Stimulated activated CD4-positive, alpha-beta T cell treated with anti-CD3 and anti-CD28 coated beads, Interleukin-15, amount 100 ng/mL, for 48 hours (primary cell): ENCODE data around the gene H2AZ2.
"Not testable (repeated sequence)": the region's sequence is repeated elsewhere in the genome, so short reads cannot be mapped to it uniquely, and the experiment has no call there.

ENCODE experiments used
- DNase-seq, 2 donors: peaks; one replicate each; pipeline ENCODE4 v3.0.0-alpha.2; 2020; ENCODE audit warnings: low read depth in 2 of 2

The H2AZ2 gene

DNA sequence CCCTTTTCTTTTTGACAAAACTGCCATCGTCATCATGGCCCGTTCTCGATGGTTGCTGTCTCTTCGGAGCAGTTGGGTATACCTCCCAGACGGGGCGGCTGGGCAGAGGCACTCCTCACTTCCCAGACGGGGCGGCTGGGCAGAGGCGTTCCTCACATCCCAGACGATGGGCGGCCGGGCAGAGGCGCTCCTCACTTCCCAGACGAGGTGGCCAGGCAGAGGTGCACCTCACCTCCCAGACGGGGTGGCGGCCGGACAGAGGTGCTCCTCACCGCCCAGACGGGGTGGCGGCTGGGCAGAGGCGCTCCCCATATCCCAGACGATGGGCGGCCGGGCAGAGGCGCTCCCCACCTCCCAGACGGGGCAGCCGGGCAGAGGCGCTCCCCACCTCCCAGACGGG is 22.9 kb upstream of the H2AZ2 start:
- not testable (repeated sequence) for DNase-seq

- DNase-seq: not testable (repeated sequence)
Observed at GRCh38 chr7:44870336-44870735, 22.4 kb upstream of the H2AZ2 start.

- no peak for DNase-seq
Observed at GRCh38 chr7:44867073-44867995, 19.4 kb upstream of the H2AZ2 start.

- DNase-seq: not testable (repeated sequence)
Observed at GRCh38 chr7:44861949-44862348, 14.1 kb upstream of the H2AZ2 start.

- DNase-seq: no peak
Observed at GRCh38 chr7:44858161-44858560, 10.3 kb upstream of the H2AZ2 start.

DNA sequence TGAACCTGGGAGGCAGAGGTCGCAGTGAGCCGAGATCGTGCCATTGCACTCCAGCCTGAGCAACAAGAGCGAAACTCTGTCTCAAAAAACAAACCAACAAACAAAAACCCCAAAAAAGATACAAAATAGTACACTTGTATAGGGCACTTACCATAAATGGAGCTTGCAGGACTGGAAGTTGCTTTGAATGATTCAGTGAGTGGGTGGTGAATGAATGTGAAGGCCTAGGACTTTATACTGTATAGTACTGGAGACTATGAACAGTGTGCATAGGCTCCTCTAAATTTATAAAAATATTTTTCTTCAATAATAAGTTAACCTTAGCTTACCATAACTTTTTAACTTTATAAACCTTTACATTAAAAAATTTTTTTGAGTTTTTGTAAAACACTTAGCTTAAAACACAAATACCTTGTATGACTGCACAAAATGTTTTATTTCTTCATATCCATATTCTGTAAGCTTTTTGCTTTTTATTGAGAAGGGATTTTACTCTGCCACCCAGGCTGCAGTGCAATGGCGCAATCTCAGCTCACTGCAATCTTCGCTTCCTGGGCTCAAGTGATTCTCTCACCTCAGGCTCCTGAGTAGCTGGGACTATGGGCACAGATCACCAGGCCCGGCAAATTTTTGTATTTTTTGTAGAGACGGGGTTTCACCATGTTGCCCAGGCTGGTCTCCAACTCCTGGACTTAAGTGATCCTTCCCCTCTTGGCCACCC is 6.9 kb upstream of the H2AZ2 start:
- no peak for DNase-seq

GRCh38 chr7:44853391-44853790 is 5.5 kb upstream of the H2AZ2 start:
- DNase-seq: peak in 1 of 2 donors; percentile 36

DNA sequence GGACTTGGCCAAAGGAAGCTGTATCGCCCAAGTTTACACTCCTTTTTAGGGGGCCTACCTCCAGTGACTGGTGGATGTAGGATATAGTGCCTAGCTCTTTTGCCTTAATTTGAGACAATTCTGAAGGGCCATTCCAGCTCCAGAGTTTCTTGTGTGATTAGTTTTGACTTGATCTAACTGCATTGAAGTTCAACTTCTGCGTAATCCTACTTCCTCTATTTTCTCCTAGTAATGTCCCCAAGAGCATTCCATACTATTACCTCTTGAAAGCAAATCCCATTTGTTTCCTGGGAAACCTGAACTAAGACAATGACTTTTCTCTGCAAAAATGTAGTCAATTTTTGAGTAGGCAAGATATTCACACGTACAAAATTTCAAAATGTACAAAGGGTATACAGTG is 4.7 kb upstream of the H2AZ2 start:
- DNase-seq: no peak

- no peak for DNase-seq
Observed at GRCh38 chr7:44849885-44850544, 2.1 kb upstream of the H2AZ2 start.

DNA sequence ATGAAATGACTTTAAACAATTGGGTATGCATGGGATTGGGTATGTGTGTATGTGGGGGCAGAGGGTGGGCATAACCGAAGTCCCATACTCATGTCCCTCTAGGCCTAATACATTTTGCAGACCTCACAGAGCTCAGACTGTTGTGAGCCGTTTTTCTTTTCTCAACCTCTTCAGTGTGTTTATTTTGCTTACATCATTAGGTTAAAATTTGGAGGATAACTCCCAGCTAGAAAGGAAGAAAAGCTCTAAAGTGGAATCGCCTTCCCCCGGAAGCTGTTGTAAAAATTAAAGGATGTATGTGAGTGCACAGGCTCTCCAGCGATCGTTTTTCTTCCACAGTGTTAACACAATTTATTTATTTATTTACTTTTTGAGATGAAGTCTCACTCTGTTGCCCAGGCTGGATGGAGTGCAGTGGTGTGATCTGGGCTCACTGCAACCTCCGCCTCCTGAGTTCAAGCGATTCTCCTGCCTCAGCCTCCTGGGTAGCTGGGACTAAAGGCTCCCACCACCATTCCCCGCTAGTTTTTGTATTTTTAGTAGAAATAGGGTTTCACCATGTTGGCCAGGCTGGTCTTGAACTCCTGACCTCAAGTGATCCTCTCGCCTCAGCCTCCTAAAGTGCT is 1.5 kb upstream of the H2AZ2 start:
- DNase-seq: no peak

- peak; percentile 79 to 81 for DNase-seq
Observed at GRCh38 chr7:44847509-44847919, 373 bp downstream of the H2AZ2 start.

- no peak for DNase-seq
Observed at GRCh38 chr7:44846816-44847508, 925 bp downstream of the H2AZ2 start.

GRCh38 chr7:44846390-44846789 is 1.5 kb downstream of the H2AZ2 start:
- not testable (repeated sequence) for DNase-seq

GRCh38 chr7:44845451-44845850 is 2.4 kb downstream of the H2AZ2 start:
- no peak for DNase-seq

DNA sequence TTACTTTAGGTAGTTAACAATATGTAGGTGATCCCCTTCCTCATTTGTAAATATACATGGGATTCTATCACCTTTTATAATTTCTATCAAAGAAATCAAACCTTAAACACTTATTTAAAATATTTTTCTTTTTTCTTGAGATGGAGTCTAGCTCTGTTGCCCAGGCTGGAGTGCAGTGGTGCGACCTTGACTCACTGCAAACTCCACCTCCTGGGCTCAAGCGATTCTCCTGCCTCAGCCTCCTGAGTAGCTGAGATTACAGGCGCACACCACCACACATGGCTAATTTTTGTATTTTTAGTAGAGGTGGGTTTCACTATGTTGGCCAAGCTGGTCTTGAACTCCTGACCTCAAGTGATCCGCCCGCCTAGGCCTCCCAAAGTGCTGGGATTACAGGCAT is 4.4 kb downstream of the H2AZ2 start:
- DNase-seq: not testable (repeated sequence)

- DNase-seq: not testable (repeated sequence)
Observed at GRCh38 chr7:44842675-44843074, 5.2 kb downstream of the H2AZ2 start.

GRCh38 chr7:44838751-44839150 is 9.1 kb downstream of the H2AZ2 start:
- no peak for DNase-seq

DNA sequence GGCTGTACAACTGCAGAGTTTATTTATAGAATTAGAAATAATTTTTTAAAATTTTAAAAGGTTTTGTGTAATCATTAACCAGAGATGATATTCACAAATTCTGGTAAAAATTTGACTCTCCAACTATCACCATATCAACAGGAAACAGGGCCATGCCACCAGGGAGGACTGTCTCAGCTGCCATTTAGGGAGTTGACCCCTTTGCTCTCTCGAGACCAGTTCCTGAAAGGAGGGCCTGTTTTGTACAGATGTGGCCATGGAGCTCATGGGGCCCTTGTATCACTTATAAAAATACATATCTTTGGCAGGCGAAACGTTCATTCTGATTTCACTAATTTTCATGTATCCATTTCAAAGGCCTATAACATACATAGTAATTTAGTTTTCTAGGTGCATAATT is 20.3 kb downstream of the H2AZ2 start:
- DNase-seq: no peak

GRCh38 chr7:44824894-44825526 is 22.9 kb downstream of the H2AZ2 start:
- DNase-seq: no peak

GRCh38 chr7:44823255-44823781 is 24.6 kb downstream of the H2AZ2 start:
- DNase-seq: no peak

DNA sequence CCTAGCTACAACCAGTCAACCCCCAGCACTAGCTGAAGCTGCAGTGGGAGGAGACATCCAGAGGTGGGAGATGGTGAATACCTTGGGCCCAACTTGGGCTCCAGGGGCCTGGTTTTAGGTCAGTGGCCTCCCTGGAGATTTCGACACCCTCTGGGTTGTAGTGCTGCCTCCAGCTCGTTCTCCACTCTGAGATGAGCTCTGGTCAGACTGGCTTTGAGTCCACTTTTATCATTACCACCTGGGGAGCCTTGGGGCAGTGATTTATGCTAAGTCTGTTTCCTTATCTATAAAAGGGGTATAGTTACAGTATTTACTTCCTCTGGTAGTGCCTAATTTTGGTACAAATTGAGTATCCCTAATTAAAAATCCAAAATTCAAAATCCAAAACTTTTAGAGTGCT is 28.6 kb downstream of the H2AZ2 start:
- DNase-seq: no peak
